Epithelial cell of esophagus (primary cell): ENCODE results near the gene SRA1.

Experiments used
- DNase-seq: peaks from one replicate; pipeline ENCODE4 v3.0.0; 2010; ENCODE audit warnings: low read depth
- H3K4me3 ChIP-seq: 2 replicates; pipeline ENCODE4 v1.5.1; 2011; ENCODE audit warnings: mild to moderate bottlenecking, low read length, control low read depth
- CTCF ChIP-seq: IDR thresholded peaks from 2 replicates; pipeline ENCODE4 v1.5.1; 2011; ENCODE audit warnings: low read depth, mild to moderate bottlenecking, low read length, control low read depth, inconsistent platforms; ENCODE audit not compliant: insufficient read depth; ENCODE audit errors: missing control alignments

Gene SRA1

GRCh38 chr5:140566665-140567064, 9.4 kb upstream of the SRA1 start:
- no peak overlapping the region for H3K4me3 ChIP-seq
- TF ChIP-seq CTCF = no peak
- no peak for DNase-seq

GRCh38 chr5:140565780-140566095, 8.5 kb upstream of the SRA1 start:
- H3K4me3 ChIP-seq = peak overlapping the region; percentile 90
- TF ChIP-seq CTCF = no peak
- peak; percentile 80 for DNase-seq

GRCh38 chr5:140565024-140565779, 7.9 kb upstream of the SRA1 start:
- peak; percentile 37 for DNase-seq
- no peak for TF ChIP-seq CTCF
- H3K4me3 ChIP-seq = peak overlapping the region; percentile 90

- peak; percentile 98 for DNase-seq
- peak within 1 kb of the TSS; percentile 90 for H3K4me3 ChIP-seq
- no peak for TF ChIP-seq CTCF
These were observed 7.1 kb upstream of the SRA1 start, which contains the start of the genes APBB3 and SLC35A4 for GRCh38 chr5:140564196-140565023. APBB3 (minus strand) TSS chr5:140564598; CDS start chr5:140564245, 353 bp downstream. SLC35A4 (plus strand) TSS chr5:140564828; CDS start chr5:140567170, 2,342 bp downstream.

- DNase-seq = no peak
- TF ChIP-seq CTCF = peak; percentile 5
- H3K4me3 ChIP-seq = peak overlapping the region; percentile 90
These were observed 6.3 kb upstream of the SRA1 start for GRCh38 chr5:140563596-140563995.

- H3K4me3 ChIP-seq = no peak overlapping the region
- TF ChIP-seq CTCF = no peak
- no peak for DNase-seq
These were observed 4.7 kb upstream of the SRA1 start for GRCh38 chr5:140561753-140562523.
